HG03521 (cell line): ENCODE measurements around the gene ITFG2.
A peak's percentile ranks its signal among the peaks of the same experiment; 100 is the strongest.
"Not testable (repeated sequence)": the region's sequence is repeated elsewhere in the genome, so short reads cannot be mapped to it uniquely, and the experiment has no call there.

Source experiments
- ATAC-seq: cut with Tn5 transposase; IDR thresholded peaks from one replicate; pipeline ENCODE4 v1.9.1; 2021; ENCODE audit warnings: mild to moderate bottlenecking, moderate library complexity; ENCODE audit not compliant: unreplicated experiment

Gene ITFG2

DNA sequence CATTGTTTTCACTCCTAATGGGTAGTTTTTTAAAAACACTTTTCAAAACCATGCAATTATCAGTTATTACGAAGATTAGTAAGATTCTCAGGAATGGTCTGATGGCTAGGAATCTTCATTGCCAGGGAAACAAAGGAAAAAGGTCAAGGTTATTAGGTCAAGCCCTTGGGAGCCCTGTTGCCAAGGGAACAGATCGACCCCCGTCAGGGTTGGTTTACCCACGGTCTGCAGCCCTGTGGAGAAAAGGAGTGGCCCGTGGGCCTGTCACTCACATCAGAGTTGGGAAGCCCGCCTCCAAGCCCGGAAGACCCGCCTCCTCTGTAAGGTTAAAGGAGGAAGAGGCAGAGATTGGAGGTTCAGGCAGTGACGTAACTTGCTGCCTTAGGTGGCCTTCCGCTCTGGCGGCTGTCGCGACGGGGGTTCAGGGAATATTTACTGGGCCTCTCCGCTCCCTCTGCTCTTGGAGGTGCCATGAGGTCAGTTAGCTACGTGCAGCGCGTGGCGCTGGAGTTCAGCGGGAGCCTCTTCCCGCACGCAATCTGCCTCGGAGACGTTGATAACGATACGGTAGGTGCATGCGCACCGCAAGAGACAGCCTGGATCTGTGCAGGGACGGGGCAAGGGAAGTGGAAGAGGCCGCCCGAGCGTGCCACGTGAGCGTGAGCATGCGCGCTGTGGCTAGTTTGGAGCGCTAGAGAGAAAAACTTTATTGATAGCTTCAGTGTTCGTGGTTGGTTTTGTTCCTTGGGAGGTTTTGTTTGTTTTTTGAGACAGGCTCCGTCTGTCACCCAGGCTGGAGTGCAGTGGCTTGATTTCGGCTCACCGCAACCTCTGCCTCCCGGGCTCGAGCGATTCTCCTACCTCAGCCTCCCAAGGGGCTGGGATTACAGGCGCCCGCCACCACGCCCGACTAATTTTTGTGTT is at the start of gene ITFG2:
ITFG2 (plus strand) TSS at position 379 of the 924 bp plus-strand sequence; CDS start at position 472, 93 bp downstream.
- peak; percentile 93 for ATAC-seq

DNA sequence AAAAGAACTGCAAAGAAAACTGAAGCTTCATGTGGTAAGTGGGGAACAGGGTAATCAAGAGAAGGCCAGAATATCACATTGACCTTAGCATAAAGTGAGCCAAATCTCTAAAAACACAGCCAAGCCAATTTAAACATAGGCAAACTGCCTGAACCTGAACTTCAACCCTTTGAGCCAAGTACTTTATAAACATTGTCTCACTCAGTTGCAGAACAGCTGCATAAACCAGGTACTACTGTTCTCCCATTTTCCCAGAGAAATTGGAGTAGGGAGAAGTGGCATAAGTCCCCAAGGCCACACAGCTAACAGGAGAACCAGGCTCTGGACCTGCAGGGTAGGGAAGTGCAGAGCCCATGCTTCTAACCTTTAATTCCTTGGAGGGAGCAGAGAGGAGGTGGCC is 48.1 kb upstream of the ITFG2 start:
- ATAC-seq, result no peak

DNA sequence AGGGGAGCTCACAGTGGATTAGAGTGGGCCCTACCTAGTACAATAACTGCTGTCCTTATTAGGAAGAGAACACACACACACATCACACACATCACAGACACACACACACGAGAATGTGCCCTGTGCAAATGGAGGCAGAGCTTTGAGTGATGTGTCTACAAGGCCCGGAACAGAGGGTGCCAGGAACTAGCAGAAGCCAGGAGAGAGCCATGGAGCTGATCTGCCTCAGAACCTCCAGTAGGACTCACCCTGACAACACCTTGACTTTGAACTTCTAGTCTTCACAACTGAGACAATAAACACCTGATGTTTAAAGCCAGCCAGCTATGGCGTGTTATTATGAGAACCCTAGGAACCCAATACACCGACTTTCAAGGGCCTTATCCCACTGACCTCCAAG is 47.4 kb upstream of the ITFG2 start:
- no peak for ATAC-seq

DNA sequence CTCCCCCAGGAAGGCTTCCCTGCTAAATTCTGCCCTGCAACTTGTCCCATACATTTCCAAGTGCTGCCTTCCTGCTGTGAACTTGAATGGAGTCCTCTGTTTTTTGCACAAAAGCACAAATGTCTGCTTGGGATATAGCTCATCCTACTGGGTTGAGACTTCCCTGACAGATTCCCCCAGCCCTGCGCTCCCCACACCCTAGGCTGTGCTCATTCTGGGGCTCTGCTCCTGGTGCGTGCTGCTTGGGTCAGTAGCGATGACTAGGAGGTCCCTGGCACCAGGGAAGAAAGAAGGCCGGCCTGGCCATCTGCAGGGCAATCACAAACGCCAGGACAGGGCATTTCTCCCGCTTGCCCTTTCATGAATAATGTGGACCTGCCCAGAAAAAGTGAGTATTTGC is 46.9 kb upstream of the ITFG2 start:
- no peak for ATAC-seq

DNA sequence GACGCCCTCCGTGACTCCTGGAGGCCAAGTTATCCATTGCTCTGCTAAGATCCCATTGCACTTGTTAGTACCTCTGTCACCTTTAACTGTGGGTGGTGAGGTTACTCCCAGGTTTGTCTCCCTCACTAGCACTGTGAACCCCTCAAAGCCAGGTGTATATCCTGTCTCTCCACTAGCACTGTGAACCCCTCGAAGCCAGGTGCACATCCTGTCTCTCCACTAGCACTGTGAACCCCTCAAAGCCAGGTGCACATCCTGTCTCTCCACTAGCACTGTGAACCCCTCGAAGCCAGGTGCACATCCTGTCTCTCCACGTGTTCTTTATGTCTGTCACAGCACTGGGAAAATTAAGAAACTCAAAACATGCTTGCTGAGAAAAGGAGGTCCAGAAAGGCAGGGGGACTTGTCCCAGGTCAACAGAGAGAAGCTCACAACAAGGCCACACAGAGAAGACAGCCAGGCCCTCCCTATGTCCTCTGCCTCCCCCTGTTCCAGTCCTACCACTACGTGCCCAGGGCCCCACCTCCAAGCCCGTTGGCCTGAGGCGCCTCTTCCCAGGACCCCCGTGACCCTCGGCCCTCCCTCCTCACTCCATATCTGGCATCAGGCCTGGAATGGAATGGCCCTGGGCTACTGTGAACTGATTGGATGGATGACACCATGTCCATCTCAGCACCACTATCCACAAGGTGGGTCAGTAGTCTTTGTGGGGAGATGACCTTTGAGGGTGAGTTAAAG is 44.1 kb upstream of the ITFG2 start:
- no peak for ATAC-seq

DNA sequence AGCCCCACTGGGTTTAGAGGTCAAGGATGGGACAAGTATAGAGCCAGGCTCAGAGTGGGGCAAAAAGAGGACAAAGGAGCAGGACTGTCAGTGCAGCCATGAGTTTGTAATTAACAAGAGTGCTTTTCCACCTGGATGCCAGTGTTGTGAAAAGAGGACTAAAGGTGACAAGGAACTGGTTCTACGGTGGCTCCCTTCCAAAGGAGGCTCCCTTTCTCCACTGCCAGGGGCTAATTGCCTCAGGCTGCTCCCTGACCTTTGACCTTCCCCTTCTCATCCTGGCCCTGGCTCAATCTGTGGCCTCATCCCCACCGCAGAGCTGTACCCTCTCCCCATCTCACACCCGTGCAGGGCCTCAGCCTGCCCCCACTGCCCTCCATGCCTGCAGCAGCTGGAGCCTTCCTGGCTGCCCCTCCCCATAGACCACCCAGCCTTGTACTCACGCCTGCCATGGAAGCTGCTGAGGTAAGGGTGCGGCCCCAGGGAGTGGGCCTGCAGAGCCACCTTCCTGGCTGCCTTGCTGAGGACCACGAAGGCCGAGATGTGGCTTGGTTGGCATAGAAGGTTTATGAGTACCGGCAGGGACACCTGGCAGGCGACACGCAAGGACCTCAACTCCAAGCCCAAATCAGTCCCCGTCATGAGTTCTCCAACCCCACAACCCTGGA is 42.5 kb upstream of the ITFG2 start:
- ATAC-seq, result no peak

DNA sequence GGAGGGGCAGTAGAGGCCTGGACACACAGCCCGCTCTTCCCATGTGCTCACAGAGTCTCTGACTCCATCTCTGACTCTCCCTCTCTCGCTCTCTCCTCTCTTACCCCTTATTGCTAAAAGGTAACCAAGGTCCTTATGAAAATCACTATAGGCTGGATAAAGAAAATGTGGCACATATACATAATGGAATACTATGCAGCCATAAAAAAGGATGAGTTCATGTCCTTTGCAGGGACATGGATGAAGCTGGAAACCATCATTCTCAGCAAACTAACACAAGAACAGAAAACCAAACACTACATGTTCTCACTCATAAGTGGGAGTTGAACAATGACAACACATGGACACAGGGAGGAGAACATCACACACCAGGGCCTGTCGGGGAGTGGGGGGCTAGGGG is 41.9 kb upstream of the ITFG2 start:
- not testable (repeated sequence) for ATAC-seq

DNA sequence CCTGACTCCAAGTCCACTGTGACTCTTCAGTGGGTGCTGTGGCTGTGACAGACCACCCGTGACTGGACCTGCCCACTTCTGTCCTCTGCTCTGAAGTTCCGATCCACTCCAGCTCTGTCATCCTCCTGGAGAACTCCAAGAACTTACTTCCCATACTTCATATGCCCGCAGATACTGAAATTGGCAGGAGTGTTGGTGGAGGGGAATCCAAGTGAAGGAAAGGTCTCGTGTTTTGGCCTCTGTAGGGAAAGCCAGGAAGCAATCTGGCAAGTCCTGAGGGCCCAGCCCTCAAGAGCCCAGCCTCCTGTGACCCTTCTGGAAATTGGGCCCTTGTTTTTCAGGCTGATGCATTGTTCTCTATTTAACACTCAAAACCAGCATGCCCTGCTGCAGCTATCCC is 40.1 kb upstream of the ITFG2 start:
- no peak for ATAC-seq

DNA sequence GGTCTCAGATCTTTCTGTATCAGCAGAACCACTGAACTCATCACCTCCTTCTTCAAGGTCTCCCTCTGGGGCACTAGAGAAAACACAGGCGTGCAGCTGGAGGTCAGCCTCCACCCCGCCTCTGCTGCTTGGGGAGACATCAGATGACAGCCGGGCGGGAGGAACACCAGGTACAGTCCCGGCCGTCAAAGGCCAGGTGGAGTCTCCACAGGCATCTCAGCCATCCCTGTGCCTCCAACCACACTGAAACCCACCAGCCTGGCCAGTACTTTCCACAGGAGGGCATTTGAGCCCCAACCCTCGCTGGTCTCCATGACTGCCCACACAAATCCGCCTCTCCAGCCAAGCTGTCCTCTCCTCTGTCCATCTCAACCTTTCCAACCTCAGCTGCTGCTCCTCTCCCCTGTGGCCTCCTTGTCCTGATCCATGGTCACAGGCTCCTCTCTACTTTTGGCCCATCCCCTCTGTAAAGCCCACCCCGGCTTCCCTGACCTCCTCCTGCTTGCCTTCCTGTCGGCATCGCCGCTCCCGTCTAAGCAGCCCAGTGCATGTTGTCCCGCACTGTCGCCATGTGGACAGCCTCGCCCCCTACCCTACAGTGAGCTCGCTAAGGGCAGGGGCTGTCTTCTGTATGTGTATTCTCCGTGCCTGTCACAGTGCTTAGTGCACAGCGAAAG is 39.1 kb upstream of the ITFG2 start:
- no peak for ATAC-seq

DNA sequence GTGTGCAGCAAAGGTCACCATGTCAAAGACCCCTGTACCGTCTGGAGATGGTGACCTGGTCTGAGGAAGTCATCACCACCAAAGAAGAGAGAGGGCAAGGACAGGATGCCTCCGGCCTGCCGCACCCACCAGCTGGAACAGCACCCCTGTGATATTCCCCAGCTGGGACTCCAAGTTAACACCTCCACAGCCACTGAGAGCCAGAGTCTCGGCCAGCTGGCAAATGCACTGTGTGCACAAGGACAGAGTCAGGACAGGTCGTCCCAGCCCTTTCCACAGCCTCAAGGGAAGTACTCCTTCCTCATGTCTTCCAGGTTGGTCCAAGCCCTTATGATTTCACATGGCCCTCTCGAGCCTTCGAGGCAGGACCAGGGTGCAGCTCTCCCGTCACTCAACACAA is 37.0 kb upstream of the ITFG2 start:
- ATAC-seq, result no peak

DNA sequence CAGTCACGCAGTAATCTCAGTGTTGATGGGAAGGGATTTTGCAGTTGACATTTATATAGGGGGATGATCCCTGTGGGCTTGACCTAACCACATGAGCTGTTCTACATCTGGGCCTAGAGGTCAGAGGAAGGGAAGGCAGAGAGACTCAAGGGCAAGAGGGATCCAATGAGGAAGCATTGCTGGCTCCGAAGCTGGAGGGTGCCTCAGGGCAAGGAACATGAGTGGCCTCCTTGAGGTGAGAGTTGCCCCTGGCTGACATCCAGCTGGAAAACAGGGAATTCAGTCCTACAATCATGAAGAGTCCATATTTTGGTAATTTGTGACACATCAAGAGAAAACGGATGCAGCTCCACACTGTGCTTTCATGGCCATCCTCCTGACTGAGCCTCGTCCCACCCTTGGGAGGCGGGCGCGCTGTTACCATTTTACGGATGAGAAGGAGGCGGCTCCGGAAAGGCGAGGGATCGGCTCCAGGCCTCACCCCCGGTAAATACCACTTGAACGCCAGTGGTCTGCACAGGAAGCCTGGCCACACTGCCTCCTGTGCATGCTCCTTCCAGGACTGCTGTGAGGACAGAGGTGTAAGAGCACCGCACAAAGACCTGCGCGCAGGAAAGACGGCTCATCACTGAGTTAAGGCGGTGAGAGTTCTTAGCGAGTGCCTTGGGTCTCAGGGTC is 36.2 kb upstream of the ITFG2 start:
- no peak for ATAC-seq

DNA sequence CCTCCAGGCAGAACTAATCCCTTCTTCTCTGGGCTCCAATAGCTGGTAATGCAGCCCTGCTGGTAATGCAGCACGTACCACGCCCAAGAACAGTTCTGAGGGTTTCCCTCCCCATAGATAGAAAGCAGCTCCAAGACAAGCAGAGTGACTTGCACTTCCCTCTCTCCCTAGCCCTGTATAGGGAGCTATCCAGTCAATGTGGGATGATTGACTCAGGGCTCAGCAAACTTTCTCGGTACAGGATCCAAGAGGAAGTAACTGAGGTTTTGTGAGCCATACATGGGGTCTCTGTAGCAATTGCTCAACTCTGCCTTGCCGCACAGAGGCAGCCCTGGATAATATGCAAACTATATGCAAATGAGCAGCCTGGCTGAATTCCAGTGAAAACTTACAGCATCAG is 33.2 kb upstream of the ITFG2 start:
- ATAC-seq, result no peak

DNA sequence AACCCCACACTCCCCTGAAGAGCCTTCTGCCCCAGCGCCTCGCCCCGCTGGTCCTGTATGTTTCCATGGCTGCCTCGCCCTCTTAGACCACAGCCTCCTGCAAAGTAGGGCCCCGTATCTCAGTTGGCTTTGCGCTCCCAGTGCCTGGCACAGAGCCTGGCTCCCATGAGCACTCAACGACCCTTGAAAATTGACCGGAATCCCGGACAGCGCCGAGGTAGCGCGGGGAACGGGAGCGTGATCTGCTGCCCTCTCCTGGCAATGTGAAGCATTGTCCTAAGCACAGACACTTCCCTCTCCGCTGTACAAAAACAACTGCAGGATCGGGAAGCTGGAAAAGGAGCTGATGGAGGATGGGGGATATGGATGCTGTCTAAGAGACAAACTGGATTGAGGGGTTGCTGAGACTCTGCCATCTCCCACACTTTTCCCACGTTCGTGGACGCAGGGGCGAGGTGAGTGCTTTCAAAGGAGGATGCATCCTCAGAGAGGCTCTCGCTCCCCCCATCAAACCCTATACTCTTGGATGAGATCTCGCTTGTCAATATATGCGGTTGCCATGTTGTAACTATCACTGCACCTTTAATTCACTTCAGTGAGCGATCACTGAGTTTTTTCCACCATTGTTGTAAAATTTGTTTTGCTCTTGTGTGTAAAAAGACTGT is 28.4 kb upstream of the ITFG2 start:
- ATAC-seq, result no peak

DNA sequence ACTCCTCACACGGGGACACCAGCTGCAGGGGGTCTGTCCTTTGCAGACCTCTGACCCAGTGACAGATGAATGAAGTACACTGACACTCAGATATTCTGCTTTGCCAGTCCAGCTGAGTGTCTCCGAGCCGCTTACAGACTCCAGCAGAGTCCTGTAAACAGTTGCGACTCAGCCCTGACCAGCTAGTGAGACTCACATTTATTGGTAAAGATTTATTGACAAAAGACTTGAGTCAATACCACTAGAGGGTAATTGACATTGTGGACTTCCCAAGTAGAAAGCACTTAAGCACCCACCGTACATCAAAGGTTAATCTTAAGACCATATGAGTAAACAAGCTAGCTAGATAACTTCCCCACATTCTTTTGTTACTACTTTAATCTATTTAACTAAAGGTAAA is 27.5 kb upstream of the ITFG2 start:
- no peak for ATAC-seq

DNA sequence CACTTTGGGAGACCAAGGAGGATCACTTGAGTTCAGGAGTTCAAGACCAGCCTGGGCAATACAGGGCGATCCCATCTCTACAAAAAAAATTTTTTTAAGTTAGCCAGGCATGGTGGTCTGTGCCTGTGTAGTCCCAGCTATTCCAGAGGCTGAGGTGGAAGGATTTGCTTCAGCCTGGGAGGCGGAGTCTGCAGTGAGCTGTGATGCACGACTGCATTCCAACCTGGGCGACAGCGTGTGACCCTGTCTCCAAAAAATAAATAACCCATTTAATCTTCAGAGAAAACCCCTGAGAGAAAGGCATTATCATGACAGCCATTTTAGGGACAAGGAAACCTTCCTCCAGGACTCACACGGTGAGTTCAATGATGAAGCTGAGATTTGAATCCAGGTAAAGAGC is 21.4 kb upstream of the ITFG2 start:
- ATAC-seq, result no peak

DNA sequence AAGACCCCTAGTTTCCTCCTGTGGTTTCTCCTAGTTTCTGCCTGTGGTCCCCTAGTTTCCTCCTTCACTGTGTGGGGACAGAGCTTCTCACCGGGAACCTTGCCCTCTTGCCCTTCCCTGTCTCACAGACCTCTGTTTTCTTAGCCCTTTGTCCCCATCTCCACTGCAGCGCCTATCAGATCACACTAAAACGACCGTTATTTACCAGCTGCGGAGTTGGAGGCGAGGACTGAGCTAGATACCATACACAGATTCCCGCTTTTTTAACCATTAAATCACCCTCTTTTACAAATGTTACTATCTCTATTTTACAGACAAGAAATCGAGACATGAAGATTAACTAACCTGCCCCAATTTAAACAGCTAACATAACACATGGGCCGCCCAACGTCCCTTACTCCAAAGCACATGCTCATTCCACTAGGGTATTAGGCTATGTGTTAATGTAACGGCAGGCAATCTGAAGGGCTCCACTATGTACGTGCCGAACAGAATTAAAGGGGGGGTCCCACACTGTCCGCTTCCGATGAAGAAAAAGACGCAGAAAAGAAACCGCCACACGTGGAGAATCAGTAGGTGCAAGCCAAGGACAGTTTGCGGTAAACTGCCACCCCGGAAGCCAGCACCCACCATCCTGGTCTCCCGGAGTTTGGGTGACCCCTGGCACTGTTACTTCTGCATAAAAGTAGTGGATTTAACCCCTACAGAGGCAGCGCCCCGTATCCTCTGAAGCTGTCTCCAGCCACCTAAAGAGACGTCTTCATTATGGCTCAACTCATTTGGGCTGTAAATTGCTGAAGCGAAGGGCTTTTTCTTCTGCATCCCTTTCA is 19.6 kb upstream of the ITFG2 start:
- ATAC-seq, result no peak

DNA sequence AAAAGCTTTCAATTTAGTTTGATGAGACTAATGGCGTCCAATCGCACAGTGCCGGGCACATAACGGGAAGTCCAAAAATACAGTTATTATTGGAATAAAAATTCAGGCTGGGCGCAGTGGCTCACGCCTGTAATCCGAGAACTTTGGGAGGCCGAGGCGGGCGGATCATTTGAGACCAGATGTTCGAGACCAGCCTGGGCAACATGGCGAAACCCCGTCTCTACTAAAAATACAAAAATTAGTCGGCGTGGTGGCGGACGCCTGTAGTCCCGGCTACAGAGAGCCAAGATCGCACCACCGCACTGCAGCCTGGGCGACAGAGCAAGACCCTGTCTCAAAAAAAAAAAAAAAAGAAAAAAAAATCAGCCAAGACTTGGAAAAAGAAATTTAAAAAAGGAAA is 18.9 kb upstream of the ITFG2 start:
- no peak for ATAC-seq

DNA sequence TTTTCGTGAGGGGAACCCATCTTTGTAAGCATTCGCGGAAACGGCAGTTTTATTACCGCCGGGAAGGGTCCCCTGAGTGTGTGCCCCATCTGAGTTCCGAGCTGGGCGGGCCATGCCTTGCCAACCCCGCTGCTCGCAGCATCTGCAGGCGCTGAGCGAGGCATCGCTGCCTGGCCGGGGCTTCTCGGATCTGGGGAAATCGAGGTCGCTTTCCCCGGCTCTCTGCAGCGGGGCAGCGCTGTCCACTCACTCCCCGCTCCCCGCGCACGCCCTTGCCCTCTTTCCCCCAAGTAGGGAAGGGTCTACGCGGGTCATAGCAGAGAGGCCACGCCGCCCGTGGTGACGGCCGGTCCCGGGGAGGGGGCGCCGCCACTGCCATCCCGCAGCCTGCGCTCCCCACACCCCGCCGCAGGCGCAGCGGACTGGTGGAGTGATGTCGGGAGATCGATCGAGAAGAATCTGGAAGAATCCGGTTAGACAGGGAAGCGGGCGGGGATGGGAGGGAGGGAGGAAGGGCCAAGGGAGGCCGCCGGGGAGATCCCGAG is 18.2 kb upstream of the ITFG2 start:
- ATAC-seq, result no peak
